Measurements from ENCODE around the gene PDIA6.

The PDIA6 gene

GRCh38 chr2:10812362-10813162 lies at the start of gene PDIA6:
PDIA6 (minus strand) TSS chr2:10812785; CDS start chr2:10812696, 89 bp downstream.
- peak; percentile 83 for DNase-seq

- DNase-seq, result no peak
These were observed 49.7 kb upstream of the PDIA6 start for GRCh38 chr2:10862330-10862729.

DNA sequence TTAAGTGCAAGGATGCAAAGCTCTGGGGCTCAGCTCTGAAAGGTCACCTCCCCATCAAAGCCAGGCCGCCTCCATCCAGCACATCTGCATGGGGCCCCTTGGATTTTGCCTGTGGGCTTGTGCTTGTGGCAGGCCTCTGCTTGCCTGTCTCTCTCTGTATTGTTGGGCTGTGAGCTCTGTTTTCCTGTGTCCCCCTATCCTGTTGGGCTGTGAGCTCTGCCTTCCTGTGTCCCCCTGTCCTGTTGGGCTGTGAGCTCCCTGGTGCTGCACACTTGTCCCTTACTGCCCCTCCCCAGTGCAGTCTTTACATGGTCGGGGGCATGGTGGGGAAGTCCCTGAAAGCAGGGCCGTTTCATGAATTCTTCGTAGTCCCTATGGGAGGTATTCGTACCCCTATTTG lies 49.2 kb upstream of the PDIA6 start:
- no peak for DNase-seq

GRCh38 chr2:10860814-10861325 lies 48.3 kb upstream of the PDIA6 start:
- no peak for DNase-seq

DNA sequence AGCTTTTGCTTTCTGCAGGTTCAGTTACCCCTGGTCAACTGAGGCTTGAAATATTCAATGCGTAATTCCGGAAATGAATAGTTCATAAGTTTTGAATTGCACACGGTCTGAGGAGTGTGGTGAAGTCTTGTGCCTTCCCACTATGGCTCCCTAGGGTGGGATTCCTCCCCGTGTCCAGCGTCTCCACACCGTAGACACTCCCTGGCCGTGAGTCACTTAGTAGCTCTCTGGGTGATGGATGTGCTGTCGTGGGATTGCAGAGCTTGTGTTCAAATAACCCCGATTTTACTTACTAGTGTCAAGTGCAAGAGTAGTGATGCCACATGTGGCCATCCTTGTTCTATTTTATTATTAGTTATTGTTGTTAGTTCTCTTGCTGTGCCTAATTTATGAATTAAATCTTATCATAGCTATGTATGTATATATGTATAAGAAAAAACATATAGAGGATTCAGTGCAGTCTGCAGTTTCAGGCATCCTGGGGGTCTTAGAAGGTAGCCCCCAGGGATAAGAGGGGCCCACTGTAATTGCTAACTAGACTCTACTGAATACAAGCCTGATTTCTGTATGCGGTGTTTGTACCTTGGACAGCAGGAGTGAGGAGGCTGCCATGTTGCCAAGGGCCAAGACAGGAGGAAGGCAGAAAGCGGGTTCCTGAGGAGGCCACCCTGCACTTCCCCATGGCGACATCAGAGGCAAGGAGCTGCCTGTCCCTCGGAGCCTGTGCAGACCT lies 47.7 kb upstream of the PDIA6 start:
- DNase-seq, result no peak

DNA sequence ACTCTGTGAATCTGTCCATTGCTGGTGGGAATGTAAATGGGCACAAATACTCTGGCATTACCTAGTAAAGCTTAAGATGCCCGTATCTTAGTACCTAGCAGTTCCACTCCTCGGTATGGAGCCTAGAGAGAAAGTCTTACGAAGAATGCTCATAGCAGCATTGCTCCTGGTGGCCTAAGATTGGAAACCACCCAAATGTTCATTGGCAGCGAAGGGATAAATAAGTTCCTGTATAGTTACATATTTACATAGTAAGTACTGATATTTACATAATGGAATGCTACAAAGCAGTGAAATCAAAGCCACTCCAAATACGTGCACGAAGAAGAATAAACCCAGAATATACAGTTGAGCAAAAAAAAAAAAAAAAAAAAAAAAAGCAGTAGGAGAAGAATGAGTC lies 46.7 kb upstream of the PDIA6 start:
- no peak for DNase-seq

- DNase-seq, result no peak
These were observed 36.0 kb upstream of the PDIA6 start for GRCh38 chr2:10848541-10848940.

GRCh38 chr2:10847008-10847407 lies 34.4 kb upstream of the PDIA6 start:
- DNase-seq, result no peak

DNA sequence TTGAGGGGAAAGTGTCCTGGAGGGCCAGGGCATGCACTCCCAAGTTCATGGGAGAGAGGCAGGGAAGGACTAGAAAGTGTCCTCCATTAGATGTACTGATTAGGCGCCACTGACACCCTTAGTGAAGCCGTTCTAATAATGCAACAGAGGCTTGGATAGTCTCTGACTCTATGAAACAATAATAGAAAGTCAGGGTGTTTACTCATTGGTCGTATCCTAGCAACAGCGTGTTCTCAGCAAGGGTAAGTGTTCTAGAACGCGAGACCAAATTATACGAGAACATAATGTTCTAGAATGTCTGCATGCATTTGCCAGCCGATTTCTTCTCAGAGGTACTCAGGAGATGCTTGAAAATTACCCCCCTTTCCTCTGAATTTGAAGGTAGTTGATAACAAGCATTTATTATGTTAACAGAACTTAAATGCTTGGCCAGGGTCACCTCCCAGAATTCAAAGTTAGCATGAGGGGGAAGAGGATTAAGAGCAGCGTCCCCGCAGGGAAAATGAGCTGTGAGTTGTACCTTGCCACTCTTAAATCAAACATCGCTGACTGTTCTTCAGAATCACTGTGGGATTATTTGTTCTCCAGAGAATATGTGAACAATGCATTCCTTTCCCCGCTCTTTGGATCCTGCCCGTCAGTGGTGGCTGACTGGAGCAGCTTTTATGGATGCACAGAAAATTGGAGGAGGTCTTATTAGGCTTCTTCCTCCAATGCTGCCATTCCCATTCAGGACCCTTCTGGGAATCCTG lies 33.7 kb upstream of the PDIA6 start:
- no peak for DNase-seq

GRCh38 chr2:10845640-10846039 lies 33.1 kb upstream of the PDIA6 start:
- no peak for DNase-seq

DNA sequence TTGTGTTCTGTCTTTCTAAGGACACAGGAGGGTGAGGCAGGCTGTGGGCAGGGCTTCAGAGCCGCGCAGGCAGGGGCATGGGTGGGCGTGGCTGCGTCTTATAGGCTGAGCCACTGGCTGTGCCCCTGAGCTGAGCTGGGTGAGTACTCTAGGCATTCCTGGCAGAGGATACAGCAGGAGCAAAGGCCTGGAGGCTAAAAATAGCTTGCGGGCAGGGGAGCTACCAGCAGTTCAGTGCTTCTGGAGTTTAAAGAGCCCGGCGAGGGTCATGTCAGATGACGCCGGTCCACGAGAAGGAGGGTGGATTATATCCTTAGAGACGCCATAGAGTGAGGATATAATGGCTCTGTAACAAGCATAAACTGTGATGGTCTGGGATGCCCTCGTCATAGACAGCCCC lies 31.5 kb upstream of the PDIA6 start:
- DNase-seq, result peak; percentile 16

DNA sequence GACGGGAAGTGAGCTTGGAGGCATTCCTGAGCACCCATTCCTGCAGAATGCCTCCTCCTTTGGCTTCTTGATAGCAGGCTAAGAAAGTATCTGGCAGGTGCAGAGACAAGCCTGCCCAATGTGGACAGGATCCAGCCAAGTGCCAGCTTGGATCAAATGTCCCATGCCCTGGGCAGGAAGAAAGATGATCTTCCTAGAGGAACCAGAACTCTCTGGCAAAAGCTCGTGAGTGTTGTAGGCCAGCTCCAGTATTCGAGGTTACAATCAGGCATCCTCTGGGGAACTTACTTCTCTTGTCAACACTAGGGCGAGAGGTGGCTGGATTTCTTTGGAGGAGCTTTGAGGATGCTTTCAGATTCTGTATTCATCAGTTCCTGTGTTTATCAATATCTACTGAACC lies 29.9 kb upstream of the PDIA6 start:
- no peak for DNase-seq

DNA sequence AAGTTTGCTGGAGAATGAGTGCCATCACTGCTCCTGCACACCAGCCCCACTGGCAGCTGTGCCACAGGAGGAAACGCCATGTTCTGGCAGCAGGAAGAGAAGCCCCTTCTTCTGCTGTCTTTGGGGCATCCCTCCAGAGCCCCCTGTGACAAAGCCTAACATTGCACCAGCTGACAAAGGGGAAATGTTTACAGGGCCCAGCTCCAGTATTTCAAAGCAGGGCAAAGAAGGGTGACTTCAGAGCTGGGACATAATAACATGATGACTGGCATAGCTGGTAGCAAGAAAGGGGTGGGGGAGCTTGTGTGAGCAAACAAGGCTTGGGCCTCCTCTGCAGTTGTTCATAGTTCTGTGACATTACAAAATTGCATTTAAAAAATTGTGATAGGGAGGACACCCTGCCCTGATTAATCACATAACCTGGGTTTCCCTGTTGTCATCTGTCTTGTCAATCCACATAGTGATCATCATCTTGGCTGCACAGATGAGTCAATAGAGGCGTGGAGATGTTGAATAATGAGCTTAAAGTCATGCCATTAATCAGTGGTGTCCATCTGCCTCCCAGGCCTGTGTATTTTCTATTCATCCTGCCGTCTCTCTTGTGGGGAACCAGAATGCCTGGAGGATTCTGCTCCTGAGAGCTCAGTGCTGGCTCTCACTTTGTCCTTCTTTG lies 29.1 kb upstream of the PDIA6 start:
- no peak for DNase-seq

GRCh38 chr2:10839813-10840212 lies 27.2 kb upstream of the PDIA6 start:
- DNase-seq, result no peak

DNA sequence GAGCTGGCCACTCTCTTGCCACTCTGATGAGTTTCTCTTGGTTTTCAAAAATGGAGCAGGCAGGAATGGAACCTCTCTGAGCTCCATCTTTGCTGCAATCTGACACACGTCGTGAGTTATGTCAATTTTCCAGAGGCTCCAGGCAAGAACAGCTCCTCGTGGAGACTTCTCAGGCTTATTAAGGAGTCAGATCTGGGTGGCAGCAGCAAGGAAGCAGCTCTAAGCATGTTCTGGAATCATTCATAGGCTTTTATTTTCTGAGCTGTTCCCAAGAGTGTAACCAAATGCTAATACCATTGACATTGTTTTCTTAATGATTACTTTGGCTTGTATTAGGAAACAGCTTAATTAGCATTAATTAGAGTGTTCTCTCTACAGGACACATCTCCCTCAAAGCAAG lies 26.1 kb upstream of the PDIA6 start:
- no peak for DNase-seq

GRCh38 chr2:10837298-10838266 lies 25.0 kb upstream of the PDIA6 start:
- DNase-seq, result peak; percentile 17

DNA sequence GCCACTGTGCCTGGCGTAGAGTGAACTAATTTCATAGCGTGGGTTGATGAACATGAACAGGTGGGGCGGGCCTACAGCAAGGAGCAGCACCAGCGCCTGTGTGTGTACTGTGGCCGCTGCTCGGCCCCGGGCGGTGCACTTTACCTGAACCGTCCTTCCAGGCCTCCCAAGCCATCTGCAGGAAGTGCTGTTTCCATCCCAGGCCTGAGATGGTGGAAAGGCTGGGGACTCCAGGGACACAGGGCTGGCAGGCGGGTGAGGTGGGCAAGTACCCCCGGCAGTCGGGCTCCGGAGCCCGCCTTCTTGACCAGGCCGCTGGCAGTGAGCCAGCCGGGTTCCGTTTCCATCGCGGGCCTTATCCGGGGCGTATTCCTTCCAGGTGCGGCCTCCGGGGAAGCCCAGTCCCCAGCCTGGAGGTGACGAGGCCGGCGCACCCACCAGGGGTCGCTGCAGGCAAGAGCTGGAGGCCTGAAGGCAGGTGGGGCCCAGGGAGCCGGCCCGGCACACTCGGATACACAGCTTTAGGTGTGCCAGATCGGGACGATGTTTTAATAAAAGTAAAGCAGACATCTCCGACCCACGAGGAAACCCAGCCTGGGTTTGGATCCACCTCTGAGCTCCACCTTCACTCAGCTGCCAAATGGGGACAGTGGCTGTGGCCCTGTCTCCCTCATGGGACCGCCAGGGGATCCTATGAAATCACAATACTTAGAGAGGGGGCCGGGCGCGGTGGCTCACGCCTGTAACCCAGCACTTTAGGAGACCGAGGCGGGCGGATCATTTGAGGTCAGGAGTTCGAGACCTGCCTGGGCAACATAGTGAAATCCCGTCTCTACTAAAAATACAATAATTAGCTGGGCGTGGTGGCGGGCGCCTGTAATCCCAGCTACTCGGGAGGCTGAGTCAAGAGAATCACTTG lies 22.7 kb upstream of the PDIA6 start:
- no peak for DNase-seq

DNA sequence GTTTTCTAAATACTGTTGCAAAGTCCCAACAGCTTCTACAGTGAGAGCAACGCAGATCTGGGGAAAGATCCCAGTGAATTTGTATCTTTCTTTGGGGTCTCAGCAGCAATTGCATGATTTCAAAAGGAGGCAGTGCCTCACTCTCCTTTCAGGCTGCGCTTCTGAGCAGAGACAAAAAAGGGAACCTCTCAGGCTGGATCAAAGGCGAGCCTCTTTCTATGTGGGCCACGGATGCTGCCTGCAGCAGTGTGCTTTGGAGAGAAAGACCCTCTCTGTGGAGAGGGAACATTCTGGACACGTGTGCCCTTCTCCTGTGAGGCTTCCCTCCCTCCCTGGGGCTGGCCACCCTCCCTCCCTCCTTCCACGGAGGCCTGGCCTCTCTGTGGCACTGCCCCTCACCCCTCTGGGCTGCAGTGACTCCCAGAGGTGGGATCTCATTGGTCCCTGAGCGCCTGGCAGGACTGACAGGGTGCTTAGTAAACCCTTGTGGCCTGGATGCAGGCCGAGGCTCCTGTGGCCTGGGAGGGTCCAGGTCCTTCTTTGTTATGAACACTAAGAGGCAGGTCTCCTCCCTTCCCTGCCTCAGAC lies 21.6 kb upstream of the PDIA6 start:
- no peak for DNase-seq

DNA sequence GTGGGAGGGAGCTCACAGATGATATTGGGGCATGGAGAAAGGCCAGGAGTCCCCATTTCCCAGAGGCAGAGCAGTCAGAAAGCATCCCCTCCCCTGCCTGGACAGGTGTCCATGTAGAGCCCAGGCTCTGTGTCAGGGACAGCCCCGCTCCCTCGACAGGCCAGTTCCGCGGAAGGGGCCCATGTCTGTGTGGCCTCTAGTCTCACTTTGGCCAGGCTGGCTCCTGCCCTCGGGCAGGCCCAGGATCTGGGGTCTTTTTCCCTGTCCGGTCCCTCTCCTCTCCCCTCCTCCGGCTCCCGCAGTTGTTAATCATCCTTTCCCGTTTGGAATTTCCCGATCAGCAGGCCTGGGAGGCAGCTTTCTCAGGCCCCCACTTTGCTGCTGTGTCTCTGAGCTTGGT lies 20.4 kb upstream of the PDIA6 start:
- DNase-seq, result no peak
